A673 (cell line): ENCODE data around the gene BEST4.

Experiments
- CTCF ChIP-seq: fragments of 300-800, 200-600 bp; sonication (generic); conservative IDR thresholded peaks from 2 replicates; pipeline ENCODE4 v1.5.1; 2017; ENCODE audit warnings: low read depth, mild to moderate bottlenecking, antibody characterized with exemption, low read length, moderate library complexity, mixed read lengths
- EZH2 ChIP-seq: fragments of 200-600 bp; sonication (generic); IDR thresholded peaks from 2 replicates; pipeline ENCODE4 v1.6.1; 2017; ENCODE audit warnings: borderline replicate concordance, low read depth, mild to moderate bottlenecking, mixed read lengths, antibody characterized with exemption, low read length; ENCODE audit not compliant: poor library complexity, severe bottlenecking

DNA sequence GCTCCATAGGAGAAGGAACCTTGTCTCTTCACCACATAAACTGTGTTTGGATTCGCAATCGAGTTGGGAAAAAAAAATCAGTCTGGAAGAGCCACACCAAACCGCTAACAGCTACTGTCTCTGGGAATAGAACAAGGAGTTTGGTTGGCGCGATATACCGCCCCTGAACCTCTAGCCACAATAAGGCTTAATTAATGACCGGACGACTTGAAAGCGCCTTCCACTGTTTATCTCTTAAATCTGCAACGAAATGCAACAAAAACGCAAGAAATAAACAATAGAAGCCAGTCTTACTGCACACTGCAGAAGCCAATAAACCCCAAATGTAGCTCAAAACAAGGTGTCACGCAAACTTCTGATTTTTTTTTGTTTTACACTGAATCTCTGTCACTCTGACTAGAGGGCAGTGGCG is 31.2 kb upstream of the BEST4 start:
- TF ChIP-seq CTCF: no peak
- no peak for TF ChIP-seq EZH2
